Activated CD8-positive, alpha-beta memory T cell treated with anti-CD3 and anti-CD28 coated beads for 24 hours (primary cell): ENCODE measurements around the gene EGFL6.

ENCODE experiments used
- DNase-seq: peaks from one replicate; pipeline ENCODE4 v3.0.0-alpha.2; 2020

Gene EGFL6, protein sequence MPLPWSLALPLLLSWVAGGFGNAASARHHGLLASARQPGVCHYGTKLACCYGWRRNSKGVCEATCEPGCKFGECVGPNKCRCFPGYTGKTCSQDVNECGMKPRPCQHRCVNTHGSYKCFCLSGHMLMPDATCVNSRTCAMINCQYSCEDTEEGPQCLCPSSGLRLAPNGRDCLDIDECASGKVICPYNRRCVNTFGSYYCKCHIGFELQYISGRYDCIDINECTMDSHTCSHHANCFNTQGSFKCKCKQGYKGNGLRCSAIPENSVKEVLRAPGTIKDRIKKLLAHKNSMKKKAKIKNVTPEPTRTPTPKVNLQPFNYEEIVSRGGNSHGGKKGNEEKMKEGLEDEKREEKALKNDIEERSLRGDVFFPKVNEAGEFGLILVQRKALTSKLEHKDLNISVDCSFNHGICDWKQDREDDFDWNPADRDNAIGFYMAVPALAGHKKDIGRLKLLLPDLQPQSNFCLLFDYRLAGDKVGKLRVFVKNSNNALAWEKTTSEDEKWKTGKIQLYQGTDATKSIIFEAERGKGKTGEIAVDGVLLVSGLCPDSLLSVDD

DNA sequence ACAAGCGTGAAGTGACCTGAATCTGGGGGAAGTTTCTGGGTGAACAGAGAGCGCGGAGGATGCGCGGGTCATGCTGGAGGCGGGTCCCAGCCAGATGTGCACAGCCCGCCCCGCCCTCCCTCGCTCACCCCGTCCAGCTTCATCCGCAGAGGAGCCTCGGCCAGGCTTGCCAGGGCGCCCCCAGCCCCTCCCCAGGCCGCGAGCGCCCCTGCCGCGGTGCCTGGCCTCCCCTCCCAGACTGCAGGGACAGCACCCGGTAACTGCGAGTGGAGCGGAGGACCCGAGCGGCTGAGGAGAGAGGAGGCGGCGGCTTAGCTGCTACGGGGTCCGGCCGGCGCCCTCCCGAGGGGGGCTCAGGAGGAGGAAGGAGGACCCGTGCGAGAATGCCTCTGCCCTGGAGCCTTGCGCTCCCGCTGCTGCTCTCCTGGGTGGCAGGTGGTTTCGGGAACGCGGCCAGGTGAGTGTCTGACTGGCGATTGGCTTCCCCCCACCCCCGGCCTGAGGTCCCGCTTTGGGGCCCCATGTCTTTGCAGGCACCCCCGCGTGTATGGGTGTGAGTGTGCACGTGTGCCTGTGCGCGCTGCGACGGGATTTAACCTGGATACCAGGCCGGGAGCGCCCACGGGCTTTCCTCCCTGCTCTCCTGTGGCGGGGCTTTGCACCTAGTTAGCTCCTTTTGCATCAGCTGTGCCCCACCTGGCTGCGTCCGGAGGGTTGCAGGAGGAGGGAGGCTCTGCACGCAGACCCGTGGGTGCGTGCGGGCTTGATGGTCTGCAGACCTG is at the start of gene EGFL6:
Gene EGFL6 (plus strand): TSS at position 123 of the 782 bp plus-strand sequence. CDS start 261 bp downstream, at position 384.
- no peak for DNase-seq

DNA sequence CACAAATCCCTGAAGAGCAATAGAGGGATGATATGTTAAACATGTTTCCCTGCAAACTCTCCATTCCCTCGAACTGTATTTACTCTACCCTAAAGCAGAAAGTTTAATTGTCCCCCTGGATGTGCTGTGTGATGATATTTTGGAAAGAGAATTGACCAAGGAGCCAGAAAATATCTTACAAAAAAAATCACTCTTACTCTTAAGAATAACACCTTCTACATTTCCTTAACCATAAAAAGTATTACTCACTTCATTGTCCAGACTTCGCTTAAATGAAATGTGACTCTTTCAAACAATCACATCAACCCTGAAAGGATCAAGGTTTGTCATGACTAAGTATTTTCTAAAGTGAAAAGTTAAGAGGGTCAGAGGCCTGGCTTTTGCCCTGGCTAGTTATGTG is 49.0 kb upstream of the EGFL6 start:
- DNase-seq: no peak

DNA sequence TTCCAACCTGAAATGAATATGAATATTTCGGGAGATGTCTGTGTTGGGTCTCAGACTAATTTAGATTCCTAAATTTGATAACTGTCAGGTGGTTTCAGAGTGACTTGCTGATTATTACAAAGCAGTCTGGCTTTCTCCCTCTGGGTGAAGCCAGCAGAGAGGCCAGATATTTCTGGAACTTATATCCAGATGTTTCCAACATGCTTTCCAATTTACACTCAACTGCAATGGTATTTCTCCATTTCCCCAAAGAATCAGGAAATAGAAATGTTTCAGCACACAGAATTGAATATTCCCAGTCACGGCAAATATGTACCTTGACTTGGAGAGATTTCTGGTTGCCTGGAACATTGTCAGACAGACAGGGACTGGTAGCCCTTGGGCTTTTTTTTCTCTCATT is 48.5 kb upstream of the EGFL6 start:
- DNase-seq: no peak

DNA sequence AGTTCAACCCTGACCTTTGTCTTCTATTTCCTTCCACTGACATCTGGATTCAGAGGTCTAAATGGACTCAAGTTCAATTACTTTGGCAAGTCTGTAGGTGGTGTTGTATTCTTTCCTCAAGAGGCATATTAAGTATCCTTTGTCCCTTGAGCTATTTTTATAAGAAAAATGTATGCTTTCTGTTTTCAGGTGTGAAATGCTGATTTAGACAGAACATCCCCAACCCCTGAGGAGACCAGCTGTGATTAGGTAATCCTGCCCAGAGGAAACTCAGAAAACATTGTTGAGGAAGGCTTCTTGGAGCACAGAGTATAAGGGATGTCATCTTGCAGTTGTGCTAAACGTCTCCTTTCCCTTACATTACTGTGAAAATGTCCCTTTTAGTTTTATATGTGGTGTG is 46.6 kb upstream of the EGFL6 start:
- no peak for DNase-seq

DNA sequence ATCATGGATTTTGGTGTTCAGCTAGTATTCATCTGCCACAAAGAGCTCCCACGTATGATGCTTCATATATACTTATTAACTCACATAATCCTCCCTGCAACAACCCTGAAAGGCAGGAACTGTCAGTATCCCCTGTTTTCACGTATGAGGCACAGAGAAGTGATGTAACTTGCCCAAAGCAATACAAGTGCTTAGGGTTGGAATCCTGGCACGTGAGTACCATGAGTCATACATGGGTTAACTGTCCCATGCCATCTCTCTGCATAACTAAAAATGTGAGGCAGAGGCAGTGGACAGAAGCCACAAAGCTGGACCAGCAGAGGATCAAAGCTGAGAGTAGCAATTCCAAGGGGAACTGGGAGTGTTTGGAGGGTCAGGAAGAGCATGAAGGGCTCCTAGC is 35.7 kb upstream of the EGFL6 start:
- DNase-seq: no peak

DNA sequence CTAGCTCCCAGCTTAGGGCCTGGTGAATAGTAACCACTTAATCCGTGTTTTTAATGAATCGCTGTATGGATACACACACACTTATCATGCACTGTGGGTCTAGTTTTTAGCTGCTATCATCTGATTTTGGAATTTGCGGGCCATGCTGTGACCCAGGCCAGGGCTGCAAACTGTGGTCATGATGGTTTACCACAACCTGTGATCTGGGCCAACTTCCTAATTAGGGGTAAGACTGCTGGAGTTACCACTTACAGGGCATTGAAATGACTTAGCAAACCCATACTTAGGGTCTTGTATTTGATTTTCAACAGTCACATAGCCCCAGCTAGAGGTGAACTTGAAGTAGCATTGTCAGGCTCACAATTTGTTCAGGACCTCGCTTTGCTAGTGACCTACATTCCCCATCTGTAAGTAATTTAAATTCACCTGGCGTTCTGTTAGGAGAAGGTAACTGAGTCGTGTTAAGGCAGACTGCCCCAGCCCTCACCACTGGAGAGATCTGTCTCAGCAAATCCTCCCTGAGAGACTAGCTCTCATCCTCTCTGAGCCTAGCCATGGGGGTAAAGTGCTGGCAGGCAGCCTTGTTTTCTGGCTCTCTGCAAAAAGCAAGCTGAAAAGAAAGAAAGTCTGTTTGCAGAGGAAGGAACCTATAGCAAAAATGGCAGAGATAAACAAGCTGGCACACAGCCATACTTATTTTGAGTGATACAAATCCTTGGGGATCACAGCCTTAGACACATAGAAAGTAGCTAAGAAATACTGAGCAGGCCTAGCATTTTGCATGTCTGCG is 33.8 kb upstream of the EGFL6 start:
- no peak for DNase-seq

DNA sequence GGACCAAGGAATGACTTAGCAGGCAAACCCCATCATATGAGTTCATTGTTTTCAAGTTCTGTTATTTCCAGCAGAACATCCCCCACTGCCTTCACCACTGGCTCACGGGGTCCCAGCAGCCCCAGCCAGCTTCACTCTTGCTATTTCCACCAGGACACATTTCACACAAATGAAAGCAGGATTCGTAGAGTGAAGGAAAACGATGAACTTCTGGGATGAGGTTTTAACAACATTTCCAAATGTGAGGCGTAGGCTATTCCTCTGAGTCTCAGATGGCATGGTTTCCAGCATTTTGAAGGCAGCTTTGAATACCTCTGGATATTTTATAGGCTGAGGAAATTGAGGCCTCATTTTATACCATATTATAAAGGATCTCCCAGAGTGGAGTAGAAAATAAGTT is 32.9 kb upstream of the EGFL6 start:
- DNase-seq: no peak

DNA sequence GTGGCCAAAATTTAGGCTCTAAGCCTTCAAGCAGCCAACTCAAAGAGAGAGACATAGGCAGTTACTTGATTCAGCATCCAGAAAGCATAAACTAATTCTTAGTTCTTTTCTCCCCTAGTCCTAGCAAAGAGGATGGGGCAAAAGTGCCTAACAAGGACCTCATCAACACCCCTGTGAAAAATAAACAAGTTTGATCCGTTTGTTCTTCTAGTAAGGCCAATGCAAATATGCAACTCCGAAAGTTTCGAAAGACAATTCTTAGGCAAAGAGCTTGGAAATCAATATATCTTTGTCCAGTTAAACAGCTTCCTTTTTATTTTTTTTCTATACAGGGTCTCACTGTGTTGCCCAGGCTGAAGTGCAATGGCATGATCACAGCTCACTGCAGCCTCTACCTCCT is 31.0 kb upstream of the EGFL6 start:
- no peak for DNase-seq

DNA sequence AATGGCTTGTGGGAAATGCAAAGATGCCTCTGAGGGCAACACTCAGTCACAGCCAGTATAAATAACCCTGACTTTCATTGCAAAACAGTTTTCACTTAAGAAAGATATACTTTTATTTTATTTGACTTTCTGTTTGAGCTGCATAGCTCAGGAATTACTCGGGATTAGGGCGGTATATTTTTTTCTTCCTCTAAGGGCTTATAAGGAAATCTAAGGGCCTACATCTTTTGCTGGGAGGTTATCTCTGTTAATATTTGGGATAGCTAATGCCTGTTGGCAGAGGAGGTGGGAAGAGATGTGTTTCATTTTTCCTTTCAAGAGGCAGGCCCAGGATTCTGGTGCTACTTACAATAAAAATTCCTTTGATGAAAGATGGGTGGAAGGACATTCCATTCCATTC is 28.8 kb upstream of the EGFL6 start:
- DNase-seq: no peak

DNA sequence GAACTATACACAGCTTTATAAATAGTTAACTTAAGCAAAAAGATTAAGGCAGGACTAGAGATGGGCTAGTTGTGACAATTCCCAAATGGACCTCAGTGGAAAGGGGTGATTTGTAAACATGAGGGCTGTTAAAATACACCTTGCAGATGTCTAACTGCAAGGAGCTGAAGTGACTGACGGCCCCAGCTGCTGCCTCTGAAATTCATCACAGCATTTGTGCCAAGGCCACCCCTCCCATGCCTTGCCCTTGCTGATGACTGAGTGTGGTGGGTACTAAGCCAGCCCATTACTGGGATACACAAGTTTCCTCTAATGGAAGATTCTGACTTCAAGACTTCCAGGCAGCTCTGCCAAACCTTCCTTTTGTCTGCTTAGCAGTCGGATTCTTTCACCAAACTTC is 23.7 kb upstream of the EGFL6 start:
- no peak for DNase-seq

DNA sequence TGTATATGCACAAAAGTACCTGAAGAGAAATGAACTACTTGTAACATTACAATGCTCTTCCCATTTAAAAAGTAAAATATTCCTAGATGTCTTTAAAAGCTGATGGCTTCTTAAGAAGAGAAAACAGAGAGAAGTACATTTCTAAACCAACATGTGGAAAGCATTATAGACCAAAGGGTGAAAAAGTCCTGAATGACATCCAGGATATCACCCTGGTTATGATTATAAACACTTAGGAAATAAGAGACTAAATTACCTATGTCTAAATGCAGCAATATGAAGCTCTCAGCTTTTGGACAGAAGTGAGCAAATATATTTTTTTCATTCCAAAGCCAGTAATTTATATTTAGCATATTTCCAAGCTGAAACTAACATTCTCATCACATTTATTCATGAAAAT is 21.7 kb upstream of the EGFL6 start:
- no peak for DNase-seq

DNA sequence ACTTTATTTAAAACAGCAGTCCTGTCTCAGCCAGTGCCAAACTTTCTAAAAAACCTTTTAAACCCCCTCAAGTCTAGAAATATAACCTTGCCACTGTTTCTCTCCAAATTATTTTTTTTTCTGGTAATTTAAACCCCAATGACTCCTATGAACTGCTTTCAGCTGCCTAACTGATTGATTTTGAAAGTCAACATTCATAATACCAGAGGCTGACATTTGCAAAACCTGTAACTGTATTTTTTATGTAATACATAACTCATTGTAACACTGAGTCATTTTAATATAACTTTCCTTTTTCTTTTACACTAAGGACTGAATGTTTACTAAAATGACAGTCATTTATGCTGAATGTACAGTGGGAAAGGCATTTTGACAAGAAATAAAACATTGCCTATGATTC is 19.1 kb upstream of the EGFL6 start:
- no peak for DNase-seq

DNA sequence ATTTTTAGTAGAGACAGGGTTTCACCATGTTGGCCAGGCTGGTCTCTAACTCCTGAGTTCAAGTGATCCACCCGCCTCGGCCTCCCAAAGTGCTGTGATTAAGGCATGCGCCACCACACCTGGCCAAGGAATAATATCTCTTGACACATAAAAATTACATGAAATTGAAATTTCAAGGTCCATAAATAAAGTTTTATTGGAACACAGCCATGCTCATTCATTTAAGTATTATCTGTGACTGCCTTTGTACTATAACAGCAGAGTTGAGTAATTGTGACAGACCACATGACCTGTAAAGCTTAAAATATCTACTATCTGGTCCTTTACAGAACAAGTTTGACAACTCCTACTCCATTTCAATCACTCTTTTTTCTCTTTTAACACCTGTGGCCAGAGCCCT is 17.8 kb upstream of the EGFL6 start:
- no peak for DNase-seq

DNA sequence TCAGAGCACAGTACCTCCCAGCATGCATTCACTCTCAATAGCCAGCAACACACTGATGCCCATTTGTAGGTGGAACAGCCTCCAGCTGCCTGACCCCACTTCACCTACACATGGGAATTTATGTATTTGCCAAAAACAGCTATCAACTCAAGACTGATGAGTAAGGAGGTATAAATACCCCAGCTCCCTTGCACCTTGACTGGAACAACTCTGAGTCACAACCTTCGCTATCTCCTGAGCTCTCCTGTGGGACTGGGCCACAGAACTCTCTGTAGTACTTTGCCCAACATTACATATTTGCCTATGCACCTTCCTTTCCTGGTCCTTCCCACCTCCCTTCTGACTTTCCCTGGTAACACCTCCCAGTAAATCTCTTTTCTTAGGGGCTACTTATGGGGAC is 16.5 kb upstream of the EGFL6 start:
- no peak for DNase-seq

DNA sequence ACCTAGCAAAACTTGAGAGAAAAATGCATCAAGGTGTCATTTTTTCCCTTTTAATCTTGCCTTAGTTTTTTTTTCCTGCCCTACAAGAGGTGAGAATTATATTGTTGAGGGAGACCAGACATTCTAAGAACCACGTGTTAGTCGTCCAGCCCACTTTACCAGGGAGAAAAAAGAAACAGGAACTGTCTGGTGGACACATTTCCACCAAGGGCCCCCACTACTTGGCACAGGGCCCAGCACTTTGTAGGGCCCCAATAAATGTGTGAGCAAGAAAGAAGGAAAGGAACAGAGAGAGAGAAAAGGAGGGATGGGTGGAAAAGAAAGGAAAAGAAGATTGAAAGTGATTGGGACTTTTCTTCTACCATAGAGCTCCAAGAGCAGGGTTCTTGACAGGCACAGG is 3.9 kb upstream of the EGFL6 start:
- DNase-seq: no peak

DNA sequence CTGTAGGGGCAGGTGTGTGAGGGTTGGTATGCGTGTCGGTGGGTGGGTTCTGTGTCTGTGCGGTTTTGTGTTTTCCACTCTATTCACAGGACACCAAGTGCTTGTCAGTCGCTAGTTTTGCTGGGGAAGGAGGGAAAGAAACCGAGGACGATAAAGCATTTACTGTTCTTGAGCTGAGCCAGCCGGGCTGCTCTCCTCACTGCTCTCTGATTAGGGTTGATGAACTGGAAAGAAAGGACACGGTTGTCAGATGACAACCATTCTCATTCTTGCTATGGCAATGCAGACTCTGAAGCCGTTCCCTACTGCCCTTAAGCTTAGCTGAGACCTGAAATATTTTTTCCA is 832 bp downstream of the EGFL6 start:
- no peak for DNase-seq

DNA sequence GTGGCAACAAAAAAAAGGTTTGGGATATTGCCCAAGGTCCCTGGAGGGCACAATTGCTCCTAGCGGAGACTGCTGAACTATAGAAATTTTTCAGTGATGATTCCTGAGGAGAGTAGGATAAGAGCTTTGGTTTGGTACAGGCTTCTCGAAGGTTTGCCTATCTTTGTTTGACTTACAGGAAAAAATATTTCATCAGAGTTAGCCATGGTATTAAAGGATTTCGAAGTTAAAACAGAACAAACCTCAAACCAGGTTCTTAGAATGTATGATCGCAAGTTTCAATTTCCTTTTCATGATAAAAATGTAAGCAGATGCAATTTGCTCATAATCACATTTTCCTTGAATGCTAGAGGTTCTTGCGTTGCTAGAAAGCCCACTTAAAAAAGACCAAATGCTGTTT is 1.7 kb downstream of the EGFL6 start:
- DNase-seq: no peak

DNA sequence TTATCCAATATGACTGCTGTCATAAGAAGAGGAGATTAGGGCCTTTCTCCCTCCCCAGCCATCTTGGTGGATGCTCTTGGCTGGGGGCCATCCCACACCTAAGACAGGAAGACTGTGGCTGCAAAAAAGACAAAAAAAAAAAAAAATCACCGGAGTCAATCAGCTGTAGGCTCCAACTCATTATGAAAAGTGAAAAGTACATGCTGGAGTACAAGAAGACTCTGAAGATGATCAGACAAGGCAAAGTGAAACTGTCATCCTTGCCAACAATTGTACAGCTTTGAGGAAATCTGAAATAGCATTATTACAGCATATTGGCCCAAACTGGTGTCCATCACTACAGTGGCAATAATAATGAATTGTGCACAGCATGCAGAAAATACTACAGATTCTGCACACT is 5.2 kb downstream of the EGFL6 start:
- no peak for DNase-seq

DNA sequence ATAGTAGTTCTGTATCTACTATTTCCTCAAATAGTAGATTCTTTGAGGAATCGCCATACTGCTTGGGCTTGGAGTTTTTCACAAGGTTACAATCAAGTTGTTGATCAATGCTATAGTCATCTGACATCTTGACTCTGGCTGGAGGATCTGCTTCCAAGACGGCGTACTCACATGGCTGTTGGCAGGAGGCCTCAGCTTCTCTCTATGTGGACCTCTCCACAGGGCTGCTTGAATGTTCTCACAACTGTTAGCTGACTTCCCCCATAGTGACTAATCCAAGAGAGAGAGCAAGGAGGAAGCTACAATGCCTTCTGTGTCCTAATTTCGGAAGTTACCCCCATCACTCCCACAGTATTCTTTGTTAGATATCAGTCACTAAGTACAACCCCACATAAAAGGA is 10.3 kb downstream of the EGFL6 start:
- DNase-seq: no peak

DNA sequence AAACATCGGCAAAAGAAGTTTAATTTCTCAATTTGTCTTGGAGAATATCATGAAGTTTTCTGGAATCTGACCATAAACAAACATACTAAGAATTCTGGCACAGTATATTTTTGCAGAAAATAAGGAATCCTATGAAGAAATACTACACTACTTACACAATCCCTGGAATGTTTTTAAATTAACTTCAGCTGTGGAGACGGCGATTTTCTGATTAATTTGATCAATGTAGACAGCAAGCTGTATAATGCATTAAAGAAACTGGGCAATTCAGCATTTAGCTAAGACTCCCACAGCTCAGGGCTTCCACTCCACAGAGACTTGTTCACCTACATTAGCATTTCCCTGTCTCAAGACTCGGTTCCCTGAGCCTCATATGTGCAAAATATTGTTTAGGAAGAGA is 12.2 kb downstream of the EGFL6 start:
- DNase-seq: no peak

DNA sequence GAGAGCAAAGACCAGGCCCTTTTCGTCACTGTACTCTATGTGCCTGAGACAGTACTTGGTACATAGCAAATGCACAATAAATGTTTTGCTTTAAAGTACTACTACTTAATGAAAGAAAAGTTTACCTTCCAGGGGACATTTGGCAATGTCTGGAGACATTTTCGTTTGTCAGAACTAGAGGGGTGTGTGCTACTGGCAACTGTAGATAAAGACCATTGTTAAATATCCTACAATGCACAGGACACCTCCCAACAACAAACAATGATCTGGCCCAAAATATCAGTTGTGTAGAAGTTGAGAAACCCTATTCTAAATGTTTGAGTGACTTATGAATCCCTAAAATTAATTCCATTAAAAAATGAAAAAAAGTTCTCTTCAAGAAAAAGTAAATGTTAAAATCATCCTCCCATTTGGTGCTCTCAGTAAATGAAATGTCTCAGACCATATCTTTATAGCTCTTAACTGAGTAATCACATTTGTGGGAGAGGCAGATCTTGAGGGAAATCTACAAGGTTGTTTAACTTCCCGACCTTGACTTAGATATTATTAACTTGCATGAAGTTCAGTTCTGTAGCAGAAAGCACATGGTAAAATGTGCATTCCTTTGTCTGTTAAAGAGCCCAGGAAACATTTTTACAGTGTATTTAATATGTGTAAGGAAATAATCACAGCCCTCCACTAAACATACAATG is 18.5 kb downstream of the EGFL6 start:
- no peak for DNase-seq

DNA sequence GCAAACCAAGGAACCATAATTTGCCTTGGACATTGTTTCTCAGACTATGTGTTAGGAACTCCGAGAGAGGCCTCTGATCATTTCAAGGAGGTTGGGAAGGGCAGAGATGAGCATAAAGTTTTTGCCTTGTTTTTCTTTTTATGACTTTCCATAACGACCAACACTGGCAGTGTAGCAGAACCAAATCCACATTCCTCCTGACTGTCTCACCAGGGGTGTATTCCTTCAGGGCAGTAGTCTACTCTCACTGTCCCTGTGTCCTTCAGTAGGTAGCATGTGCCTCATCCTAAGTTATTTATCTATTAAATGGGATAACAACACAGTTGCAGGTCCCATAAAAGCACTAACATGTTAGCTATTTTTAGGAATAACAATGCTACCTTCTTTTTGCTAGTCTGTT is 20.8 kb downstream of the EGFL6 start:
- DNase-seq: no peak

DNA sequence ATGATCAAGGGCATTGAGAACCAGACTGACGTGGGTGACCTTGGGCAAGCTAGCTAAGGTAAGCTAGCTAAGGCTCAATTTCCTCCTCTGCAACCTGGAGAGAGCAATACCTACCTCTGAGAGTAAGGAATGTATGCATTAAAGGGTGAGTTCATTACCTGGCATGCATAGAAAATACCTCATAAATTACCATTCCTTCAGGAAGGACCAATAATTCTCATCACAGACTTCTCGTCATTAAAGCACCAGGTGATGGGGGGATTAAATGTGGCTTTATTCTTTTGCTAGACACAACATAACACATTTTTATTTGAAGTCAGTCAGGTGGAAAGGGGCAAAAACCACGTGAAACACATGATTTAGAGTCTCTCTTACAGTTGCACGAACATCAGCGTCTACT is 21.5 kb downstream of the EGFL6 start:
- no peak for DNase-seq
